ENCODE results near the gene FAM171A2.

Gene FAM171A2

DNA sequence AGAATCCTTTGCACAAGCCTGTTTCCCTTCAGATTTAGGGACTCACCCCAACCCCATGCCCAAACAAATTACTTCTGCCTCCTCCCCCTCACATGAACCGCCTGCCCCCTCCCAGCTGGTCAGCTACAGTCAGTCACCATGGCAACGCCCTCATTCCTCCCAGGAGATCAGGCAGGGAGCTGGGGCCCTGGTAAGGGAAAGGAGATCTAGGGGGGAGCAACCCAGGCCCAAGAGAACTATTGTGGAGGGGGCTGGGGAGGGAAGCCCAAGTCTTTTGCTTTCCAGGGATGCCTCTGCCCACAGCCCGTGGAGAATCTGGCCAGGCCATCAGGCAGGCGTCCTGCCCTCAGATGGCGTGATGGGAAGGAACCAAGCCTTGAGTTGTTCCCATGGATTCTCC lies 2.8 kb downstream of the FAM171A2 start:
- no peak for DNase-seq (ENCODE audit: low read depth in 1 of 2, low spot score in 1 of 2)
- H3K27ac ChIP-seq (replicated peaks) = no peak overlapping the region
- no peak overlapping the region for H3K4me3 ChIP-seq (replicated peaks; ENCODE audit: insufficient read depth, low read length)
- peaks cover 33% of the 10 kb centered on the region for H3K27me3 ChIP-seq (ENCODE audit: insufficient read depth, poor library complexity, severe bottlenecking)
- TF ChIP-seq, protein P1, sequence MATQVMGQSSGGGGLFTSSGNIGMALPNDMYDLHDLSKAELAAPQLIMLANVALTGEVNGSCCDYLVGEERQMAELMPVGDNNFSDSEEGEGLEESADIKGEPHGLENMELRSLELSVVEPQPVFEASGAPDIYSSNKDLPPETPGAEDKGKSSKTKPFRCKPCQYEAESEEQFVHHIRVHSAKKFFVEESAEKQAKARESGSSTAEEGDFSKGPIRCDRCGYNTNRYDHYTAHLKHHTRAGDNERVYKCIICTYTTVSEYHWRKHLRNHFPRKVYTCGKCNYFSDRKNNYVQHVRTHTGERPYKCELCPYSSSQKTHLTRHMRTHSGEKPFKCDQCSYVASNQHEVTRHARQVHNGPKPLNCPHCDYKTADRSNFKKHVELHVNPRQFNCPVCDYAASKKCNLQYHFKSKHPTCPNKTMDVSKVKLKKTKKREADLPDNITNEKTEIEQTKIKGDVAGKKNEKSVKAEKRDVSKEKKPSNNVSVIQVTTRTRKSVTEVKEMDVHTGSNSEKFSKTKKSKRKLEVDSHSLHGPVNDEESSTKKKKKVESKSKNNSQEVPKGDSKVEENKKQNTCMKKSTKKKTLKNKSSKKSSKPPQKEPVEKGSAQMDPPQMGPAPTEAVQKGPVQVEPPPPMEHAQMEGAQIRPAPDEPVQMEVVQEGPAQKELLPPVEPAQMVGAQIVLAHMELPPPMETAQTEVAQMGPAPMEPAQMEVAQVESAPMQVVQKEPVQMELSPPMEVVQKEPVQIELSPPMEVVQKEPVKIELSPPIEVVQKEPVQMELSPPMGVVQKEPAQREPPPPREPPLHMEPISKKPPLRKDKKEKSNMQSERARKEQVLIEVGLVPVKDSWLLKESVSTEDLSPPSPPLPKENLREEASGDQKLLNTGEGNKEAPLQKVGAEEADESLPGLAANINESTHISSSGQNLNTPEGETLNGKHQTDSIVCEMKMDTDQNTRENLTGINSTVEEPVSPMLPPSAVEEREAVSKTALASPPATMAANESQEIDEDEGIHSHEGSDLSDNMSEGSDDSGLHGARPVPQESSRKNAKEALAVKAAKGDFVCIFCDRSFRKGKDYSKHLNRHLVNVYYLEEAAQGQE (IDR thresholded peaks at IDR 0.05; ENCODE audit: insufficient replicate concordance, low read depth) = no peak
- TF ChIP-seq POLR2AphosphoS5 (IDR thresholded peaks at IDR 0.05; ENCODE audit: low read depth) = no peak
- TF ChIP-seq GABPA (IDR thresholded peaks at IDR 0.05; ENCODE audit: low read depth) = no peak
- TF ChIP-seq, protein P2, sequence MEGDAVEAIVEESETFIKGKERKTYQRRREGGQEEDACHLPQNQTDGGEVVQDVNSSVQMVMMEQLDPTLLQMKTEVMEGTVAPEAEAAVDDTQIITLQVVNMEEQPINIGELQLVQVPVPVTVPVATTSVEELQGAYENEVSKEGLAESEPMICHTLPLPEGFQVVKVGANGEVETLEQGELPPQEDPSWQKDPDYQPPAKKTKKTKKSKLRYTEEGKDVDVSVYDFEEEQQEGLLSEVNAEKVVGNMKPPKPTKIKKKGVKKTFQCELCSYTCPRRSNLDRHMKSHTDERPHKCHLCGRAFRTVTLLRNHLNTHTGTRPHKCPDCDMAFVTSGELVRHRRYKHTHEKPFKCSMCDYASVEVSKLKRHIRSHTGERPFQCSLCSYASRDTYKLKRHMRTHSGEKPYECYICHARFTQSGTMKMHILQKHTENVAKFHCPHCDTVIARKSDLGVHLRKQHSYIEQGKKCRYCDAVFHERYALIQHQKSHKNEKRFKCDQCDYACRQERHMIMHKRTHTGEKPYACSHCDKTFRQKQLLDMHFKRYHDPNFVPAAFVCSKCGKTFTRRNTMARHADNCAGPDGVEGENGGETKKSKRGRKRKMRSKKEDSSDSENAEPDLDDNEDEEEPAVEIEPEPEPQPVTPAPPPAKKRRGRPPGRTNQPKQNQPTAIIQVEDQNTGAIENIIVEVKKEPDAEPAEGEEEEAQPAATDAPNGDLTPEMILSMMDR (IDR thresholded peaks at IDR 0.05; ENCODE audit: insufficient read depth, low read length) = no peak
- TF ChIP-seq SPI1 (IDR thresholded peaks at IDR 0.05; ENCODE audit: borderline replicate concordance, low read depth) = no peak

DNA sequence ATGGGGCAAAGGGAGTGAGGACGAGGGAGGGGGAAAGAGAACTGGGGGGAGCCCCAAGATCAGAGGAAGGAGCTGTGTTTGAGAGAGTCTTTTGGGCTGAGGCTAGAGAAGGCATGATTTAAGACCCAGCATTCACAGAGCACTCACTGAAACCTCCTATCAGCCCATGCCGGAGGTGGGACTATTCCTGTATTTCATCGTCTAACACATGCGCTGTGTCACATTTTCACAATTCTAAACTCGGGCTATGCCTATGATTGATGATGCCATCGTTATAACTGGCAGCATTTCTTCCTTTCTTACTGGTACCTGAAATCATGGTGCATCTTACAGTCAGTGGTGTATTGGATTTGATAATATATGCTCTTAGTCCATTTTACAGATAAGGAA lies 3.5 kb downstream of the FAM171A2 start:
- no peak for DNase-seq (ENCODE audit: low read depth in 1 of 2, low spot score in 1 of 2)
- peaks cover 37% of the 10 kb centered on the region for H3K27me3 ChIP-seq (ENCODE audit: insufficient read depth, poor library complexity, severe bottlenecking)
- H3K4me3 ChIP-seq (replicated peaks; ENCODE audit: insufficient read depth, low read length) = no peak overlapping the region
- TF ChIP-seq GABPA (IDR thresholded peaks at IDR 0.05; ENCODE audit: low read depth) = no peak
- TF ChIP-seq SPI1 (IDR thresholded peaks at IDR 0.05; ENCODE audit: borderline replicate concordance, low read depth) = no peak
- no peak for TF ChIP-seq POLR2AphosphoS5 (IDR thresholded peaks at IDR 0.05; ENCODE audit: low read depth)
- TF ChIP-seq, protein P2 (IDR thresholded peaks at IDR 0.05; ENCODE audit: insufficient read depth, low read length) = no peak
- TF ChIP-seq, protein P1 (IDR thresholded peaks at IDR 0.05; ENCODE audit: insufficient replicate concordance, low read depth) = no peak
- H3K27ac ChIP-seq (replicated peaks) = no peak overlapping the region

DNA sequence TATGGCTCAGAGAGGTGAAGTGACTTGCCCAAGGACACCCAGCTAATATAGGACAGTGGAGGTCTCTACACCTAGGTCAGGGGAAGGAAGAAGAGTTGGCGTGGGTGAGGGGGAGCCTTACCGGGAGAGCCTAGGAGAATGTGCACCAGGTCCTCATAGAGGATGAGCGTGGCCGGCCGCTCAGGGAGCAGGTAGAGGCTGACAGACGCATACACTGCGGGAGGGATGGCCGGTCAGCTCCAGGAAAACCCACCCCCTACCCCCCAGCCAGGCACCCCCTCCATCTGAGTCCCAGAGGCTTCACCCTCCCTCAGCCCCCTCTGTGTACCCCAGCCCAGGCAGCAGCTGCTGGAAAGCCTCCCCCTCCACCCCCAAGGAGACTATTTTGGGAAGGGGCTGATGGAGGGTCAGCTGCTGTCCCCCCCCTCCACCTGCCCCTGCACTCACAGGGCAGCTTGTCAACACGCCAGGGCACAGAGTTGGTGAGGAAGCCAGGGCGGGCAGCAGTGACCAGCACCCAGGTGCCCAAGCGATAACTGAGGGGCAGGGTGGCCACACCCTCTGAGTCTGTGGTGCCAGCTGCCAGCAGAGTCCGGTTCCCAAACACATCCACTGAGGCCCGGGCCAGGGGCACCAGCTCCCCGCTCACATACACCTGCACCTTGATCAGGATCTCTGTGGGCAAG lies 4.1 kb downstream of the FAM171A2 start:
- DNase-seq (ENCODE audit: low read depth in 1 of 2, low spot score in 1 of 2) = no peak
- no peak overlapping the region for H3K27ac ChIP-seq (replicated peaks)

More for the DNA sequence above, 4.1 kb downstream of the FAM171A2 start:
- Histone ChIP-seq H3K4me3 (replicated peaks; ENCODE audit: insufficient read depth, low read length) (no peak overlapping the region), H3K27me3 (ENCODE audit: insufficient read depth, poor library complexity, severe bottlenecking) (peaks cover 39% of the 10 kb centered on the region)
- TF ChIP-seq GABPA (IDR thresholded peaks at IDR 0.05; ENCODE audit: low read depth) = no peak
- no peak for TF ChIP-seq POLR2AphosphoS5 (IDR thresholded peaks at IDR 0.05; ENCODE audit: low read depth)
- TF ChIP-seq SPI1 (IDR thresholded peaks at IDR 0.05; ENCODE audit: borderline replicate concordance, low read depth) = no peak
- TF ChIP-seq, protein P2 (IDR thresholded peaks at IDR 0.05; ENCODE audit: insufficient read depth, low read length) = no peak
- TF ChIP-seq, protein P1 (IDR thresholded peaks at IDR 0.05; ENCODE audit: insufficient replicate concordance, low read depth) = no peak
